Liver (tissue), 9 donors: ENCODE data around the gene LRRC25. TPM values are rescaled to one million over a fixed set of nuclear protein-coding genes. Genes with fewer than 3 reads are reported as not detected.

Source experiments
- DNase-seq: peaks from one replicate; pipeline ENCODE4 v3.0.0-alpha.2; 2017; ENCODE audit warnings: low spot score
- H3K27ac ChIP-seq, 2 donors: one replicate each; pipeline ENCODE4 v1.7.0; 2013; ENCODE audit warnings: inconsistent platforms in 2 of 2, low read length in 2 of 2, control low read depth in 1 of 2, low read depth in 1 of 2, mild to moderate bottlenecking in 1 of 2
- H3K27me3 ChIP-seq, 4 donors: one replicate each; pipeline versions ENCODE4 v1.6.1 to v1.7.0; 2013; ENCODE audit warnings: low read length in 3 of 4, inconsistent platforms in 1 of 4, mild to moderate bottlenecking in 1 of 4, moderate library complexity in 1 of 4; ENCODE audit not compliant: control insufficient read depth in 4 of 4, insufficient read depth in 4 of 4
- H3K36me3 ChIP-seq, 4 donors: one replicate each; pipeline versions ENCODE4 v1.6.1 to v1.7.0; 2013; ENCODE audit warnings: low read length in 3 of 4, mild to moderate bottlenecking in 3 of 4, low read depth in 1 of 4, moderate library complexity in 1 of 4; ENCODE audit not compliant: control insufficient read depth in 4 of 4, insufficient read depth in 3 of 4
- H3K4me1 ChIP-seq, 4 donors: one replicate each; pipeline versions ENCODE4 v1.6.1 to v1.7.0; 2013; ENCODE audit warnings: low read length in 3 of 4, mild to moderate bottlenecking in 3 of 4, moderate library complexity in 1 of 4; ENCODE audit not compliant: control insufficient read depth in 4 of 4, insufficient read depth in 4 of 4
- H3K4me3 ChIP-seq, 3 donors: one replicate each; pipeline versions ENCODE4 v1.6.1 to v1.7.0; 2013; ENCODE audit warnings: low read length in 3 of 3, control low read depth in 1 of 3, low read depth in 1 of 3, mild to moderate bottlenecking in 1 of 3
- H3K9ac ChIP-seq, 2 donors: one replicate each; pipeline ENCODE4 v1.7.0; 2013; ENCODE audit warnings: low read length in 2 of 2, mild to moderate bottlenecking in 2 of 2, moderate library complexity in 2 of 2, control low read depth in 1 of 2, low read depth in 1 of 2
- H3K9me3 ChIP-seq, 4 donors: one replicate each; pipeline versions ENCODE4 v1.6.1 to v1.7.0; 2013; ENCODE audit warnings: low read length in 3 of 4; ENCODE audit not compliant: control insufficient read depth in 4 of 4
- ATF3 ChIP-seq: IDR thresholded peaks from 2 replicates; pipeline ENCODE4 v1.6.1; 2016; ENCODE audit warnings: antibody characterized with exemption
- CTCF ChIP-seq: fragments of 150-350 bp; IDR thresholded peaks from 2 replicates; pipeline ENCODE4 v1.5.1; 2017; ENCODE audit warnings: improper control_type of control experiment, low read depth, low read length; ENCODE audit not compliant: missing input control
- EGR1 ChIP-seq, 2 donors: IDR thresholded peaks; 2 replicates each; pipeline ENCODE4 v1.6.1; 2016 to 2018; ENCODE audit warnings: antibody characterized with exemption in 2 of 2, low read depth in 2 of 2
- FOXA2 ChIP-seq: IDR thresholded peaks from 2 replicates; pipeline ENCODE4 v1.6.1; 2016; ENCODE audit warnings: antibody characterized with exemption
- JUND ChIP-seq, 2 donors: IDR thresholded peaks; 2 replicates each; pipeline ENCODE4 v1.6.1; 2016; ENCODE audit warnings: antibody characterized with exemption in 2 of 2
- MAX ChIP-seq: IDR thresholded peaks from 2 replicates; pipeline ENCODE4 v1.6.1; 2016; ENCODE audit warnings: antibody characterized with exemption
- RAD21 ChIP-seq, 2 donors: IDR thresholded peaks; 2 replicates each; pipeline ENCODE4 v1.6.1; 2016; ENCODE audit warnings: antibody characterized with exemption in 2 of 2, mild to moderate bottlenecking in 2 of 2
- REST ChIP-seq: IDR thresholded peaks from 2 replicates; pipeline ENCODE4 v1.6.1; 2016; ENCODE audit warnings: antibody characterized with exemption, mild to moderate bottlenecking
- RXRA ChIP-seq, 2 donors: IDR thresholded peaks; 2 replicates each; pipeline ENCODE4 v1.6.1; 2017 to 2018; ENCODE audit warnings: antibody characterized with exemption in 2 of 2, mild to moderate bottlenecking in 1 of 2
- SP1 ChIP-seq: IDR thresholded peaks from 2 replicates; pipeline ENCODE4 v1.6.1; 2018; ENCODE audit warnings: antibody characterized with exemption, mild to moderate bottlenecking
- TAF1 ChIP-seq: conservative IDR thresholded peaks from 2 replicates; pipeline ENCODE4 v1.6.1; 2016; ENCODE audit warnings: antibody characterized with exemption, mild to moderate bottlenecking
- ZBTB33 ChIP-seq: IDR thresholded peaks from 2 replicates; pipeline ENCODE4 v1.6.1; 2016; ENCODE audit warnings: antibody characterized with exemption
- WGBS: extraction: QIAGEN DNeasy Blood & Tissue Kit; methylation state at CpG from one replicate; pipeline ENCODE4 v1.1.7; 2013; 5-methylcytosine and 5-hydroxymethylcytosine counted together
- polyA plus RNA-seq, 2 donors: library from polyadenylated mRNA; stranded (reverse) in 1 of 2; unstranded in 1 of 2; fragments of 200-250 nt in 1 of 2; fragments of >200 nt in 1 of 2; fragmentation: Nextera tagmentation in 1 of 2; extraction: Ambion mirVana in 1 of 2; gene quantifications; one replicate each; pipeline versions ENCODE4 v1.2.1 to v1.2.3, GENCODE V29; 2013 to 2015
- total RNA-seq, 2 donors: library from RNA; depleted of rRNA; stranded (reverse); fragments of >200 nt; gene quantifications; one replicate each; pipeline ENCODE4 v1.2.3, GENCODE V29; 2014
- donor health status: healthy.
- donor health status: healthy.
- donor health status: healthy.
- donor health status: healthy.
- donor health status: healthy.

The LRRC25 gene
- total and polyA plus RNA-seq, 4 donors, result 2.3 to 13.4 (median 6.9) TPM

GRCh38 chr19:18433735-18434398 lies 36.4 kb upstream of the LRRC25 start:
- no peaks in the 10 kb centered on the region for H3K36me3 ChIP-seq
- H3K27ac ChIP-seq, result no peak overlapping the region
- H3K27me3 ChIP-seq, result no peaks in the 10 kb centered on the region
- no peak for DNase-seq
- TF ChIP-seq RXRA (IDR thresholded peaks at IDR 0.05) (no peak), FOXA2 (no peak), MAX (no peak), CTCF (no peak), ATF3 (no peak), RAD21 (IDR thresholded peaks at IDR 0.05) (no peak), TAF1 (no peak), SP1 (no peak), EGR1 (IDR thresholded peaks at IDR 0.05; ENCODE audit: low read depth in 2 of 2) (no peak), ZBTB33 (no peak), JUND (IDR thresholded peaks at IDR 0.05) (no peak)
- peak overlapping the region in 1 of 3 donors; percentile 36 for H3K4me3 ChIP-seq
- no peaks in the 10 kb centered on the region for H3K9me3 ChIP-seq
- H3K9ac ChIP-seq, result no peak overlapping the region
- 26% methylated on average over 60 of the region's 60 CpGs for WGBS
- peaks cover 0 to 23% (median 13%) of the 10 kb centered on the region in 4 donors for H3K4me1 ChIP-seq

- H3K4me3 ChIP-seq, result peak overlapping the region in 1 of 3 donors; percentile 36
- peaks cover 0 to 23% (median 10%) of the 10 kb centered on the region in 4 donors for H3K4me1 ChIP-seq
- no peaks in the 10 kb centered on the region for H3K27me3 ChIP-seq
- H3K9ac ChIP-seq, result no peak overlapping the region
- no peak for DNase-seq
- WGBS, result 25% methylated on average over 59 of the region's 59 CpGs
- no peaks in the 10 kb centered on the region for H3K9me3 ChIP-seq
- TF ChIP-seq TAF1, result no peak
- TF ChIP-seq REST, result no peak
- no peak for TF ChIP-seq ZBTB33
- H3K27ac ChIP-seq, result peak overlapping the region; percentile 28 to 47
- no peaks in the 10 kb centered on the region for H3K36me3 ChIP-seq
Measured at GRCh38 chr19:18433015-18433691, 35.7 kb upstream of the LRRC25 start.
